Stimulated activated CD8-positive, alpha-beta memory T cell treated with anti-CD3 and anti-CD28 coated beads, Interleukin-15, amount 100 ng/mL, for 1 hour (primary cell): ENCODE data around the gene DPY19L2.
"Not testable (repeated sequence)": the region's sequence is repeated elsewhere in the genome, so short reads cannot be mapped to it uniquely, and the experiment has no call there.

Experiments used
- DNase-seq: peaks from one replicate; pipeline ENCODE4 v3.0.0-alpha.2; 2020; ENCODE audit warnings: low read depth

Gene DPY19L2

DNA sequence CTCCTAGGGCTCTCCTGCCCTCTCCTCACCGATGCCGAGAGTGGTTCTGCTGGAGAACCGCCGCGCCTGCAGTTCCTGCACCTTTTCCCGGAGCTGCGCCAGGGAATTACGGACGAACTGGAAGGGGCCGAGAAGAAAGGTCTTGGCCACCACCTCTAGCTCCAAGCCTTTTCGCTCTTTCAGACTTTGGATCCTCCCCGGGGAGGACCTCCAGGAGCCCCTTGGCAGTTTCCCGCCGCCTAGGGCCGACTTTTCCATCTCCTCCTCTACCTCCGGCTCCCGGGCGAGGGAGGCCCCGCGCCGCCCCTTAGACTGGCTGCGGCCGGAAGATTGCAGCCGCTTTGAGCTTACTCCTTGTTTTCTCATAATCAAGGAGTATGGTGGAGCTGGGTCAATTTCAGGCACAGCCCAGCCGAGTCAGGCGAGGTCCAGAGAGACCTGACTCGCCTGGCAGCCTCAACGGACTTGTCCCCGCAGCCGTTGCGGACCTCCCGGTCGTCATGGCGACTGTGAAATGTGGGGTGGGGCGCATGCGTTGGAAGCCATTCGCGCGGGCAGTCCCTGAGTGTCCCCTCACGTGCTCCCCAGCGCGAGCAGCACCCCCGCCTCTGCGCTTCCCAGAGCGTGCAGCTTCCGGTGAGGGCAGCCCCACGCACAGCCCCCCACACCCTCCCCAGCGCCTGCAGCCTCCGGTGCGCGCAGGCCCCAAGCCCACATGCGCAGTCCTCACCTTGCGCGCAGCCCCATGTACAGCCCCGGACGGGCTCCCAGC lies at the start of gene DPY19L2:
Gene DPY19L2 (minus strand): TSS at position 466 of the 772 bp plus-strand sequence. CDS start 100 bp downstream, at position 366.
- no peak for DNase-seq

DNA sequence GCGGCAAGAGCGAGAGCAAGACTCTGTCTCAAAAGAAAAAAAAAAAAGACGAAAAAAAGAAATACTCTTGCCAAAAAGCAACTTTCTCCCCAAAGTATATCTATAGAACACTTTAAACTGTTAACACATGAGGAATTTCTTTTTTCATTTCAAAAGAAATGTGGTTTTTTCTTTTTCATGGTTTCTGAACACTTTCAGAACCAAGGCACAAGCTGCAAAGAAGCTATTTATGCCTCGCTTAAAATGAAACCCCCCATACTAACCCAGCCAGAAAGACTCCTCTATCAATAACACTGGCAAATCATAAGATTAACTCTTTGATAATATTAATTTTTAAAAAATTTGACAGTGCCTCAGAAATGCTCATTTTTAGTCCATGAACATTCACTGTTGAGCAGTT lies 48.6 kb upstream of the DPY19L2 start:
- not testable (repeated sequence) for DNase-seq

DNA sequence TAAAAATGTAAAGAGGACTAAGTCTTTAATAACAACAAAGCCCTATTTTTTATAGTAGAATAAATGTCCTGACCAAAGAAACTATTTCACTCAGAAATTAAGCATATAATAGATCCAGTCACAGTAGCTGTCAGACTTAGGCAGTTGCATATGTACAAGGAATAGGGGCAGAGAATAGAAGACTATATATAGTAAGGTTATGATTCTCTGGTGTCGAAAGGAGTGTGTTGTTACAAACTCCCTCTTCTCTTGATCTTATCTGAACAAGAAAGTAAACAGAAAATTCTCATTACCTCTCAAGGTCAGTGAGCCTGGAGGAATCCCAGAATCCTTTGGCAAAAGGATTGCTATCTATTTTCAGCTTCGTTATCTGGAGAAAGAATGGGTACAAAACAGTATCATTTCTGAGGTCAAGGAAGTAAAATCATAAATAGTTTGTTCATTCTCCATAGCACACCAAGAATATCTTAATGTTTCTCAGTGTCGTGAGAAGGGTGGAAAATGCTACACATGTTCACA lies 46.9 kb upstream of the DPY19L2 start:
- DNase-seq = not testable (repeated sequence)

DNA sequence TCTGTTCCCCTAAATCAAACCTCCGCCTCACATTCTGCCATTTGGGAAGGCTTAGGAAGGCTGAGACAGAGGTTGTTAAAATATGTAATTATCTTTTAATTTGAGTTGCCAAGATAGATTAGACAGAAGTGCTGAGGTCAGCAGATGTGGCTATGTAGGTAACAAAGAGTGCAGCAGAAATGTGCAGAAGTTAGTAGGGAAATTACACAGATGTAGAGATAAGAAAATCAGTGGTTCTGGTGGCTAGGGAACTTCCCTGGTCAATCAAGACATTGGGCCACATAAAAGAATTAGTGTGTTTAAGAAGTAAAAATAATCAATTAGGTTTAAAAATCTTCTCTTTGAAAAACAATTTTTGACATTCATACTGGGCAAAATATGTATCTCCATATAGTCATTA lies 46.1 kb upstream of the DPY19L2 start:
- DNase-seq = not testable (repeated sequence)

DNA sequence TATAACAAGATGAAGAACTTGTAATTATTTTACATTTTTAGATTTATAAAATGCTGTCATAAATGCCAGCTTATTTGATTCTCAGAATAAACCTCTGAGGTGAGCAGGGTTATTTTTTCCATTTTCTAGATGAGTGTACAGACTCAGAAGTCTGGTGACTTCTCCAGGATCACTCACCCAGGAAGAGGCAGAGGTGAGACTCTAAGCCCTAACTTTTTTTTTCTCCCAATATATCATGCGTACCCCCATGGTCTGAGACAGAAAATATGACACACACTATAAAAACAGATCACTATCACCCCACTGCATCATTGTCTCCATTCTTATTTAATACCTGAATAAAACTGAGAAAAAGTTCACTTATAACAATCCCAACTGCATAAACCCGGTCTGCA lies 45.4 kb upstream of the DPY19L2 start:
- not testable (repeated sequence) for DNase-seq

DNA sequence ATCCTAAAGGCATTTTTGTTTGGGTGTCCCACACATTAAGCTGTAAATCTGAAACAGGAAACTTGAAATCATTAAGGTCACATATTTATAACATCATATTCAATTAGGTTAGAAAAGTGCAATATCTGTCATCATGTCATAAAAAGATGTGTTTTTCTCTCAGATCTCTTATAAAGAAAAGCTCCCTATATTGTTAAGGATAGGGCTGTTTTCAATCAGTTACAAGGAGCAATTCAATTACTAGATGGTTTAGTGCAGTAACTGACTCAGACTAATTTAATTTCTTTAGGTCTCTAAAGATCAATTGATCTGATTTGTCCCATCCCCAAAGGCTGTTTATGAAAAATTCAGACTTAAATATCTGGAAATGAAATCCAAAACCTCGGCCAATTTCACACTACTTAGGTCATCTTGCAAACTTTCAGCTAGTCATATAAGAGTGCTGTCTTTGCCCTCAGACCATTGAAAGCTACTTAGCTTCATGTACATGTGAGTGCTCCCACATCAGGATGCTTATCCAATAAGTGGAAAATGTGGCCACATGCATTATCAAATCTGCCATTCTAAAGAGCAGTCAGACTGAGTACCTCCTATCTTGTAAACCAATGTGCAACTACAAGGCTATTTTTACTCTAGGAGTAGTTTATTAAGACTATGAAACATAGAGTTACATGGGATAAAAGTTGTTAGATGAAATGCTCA lies 44.8 kb upstream of the DPY19L2 start:
- not testable (repeated sequence) for DNase-seq

DNA sequence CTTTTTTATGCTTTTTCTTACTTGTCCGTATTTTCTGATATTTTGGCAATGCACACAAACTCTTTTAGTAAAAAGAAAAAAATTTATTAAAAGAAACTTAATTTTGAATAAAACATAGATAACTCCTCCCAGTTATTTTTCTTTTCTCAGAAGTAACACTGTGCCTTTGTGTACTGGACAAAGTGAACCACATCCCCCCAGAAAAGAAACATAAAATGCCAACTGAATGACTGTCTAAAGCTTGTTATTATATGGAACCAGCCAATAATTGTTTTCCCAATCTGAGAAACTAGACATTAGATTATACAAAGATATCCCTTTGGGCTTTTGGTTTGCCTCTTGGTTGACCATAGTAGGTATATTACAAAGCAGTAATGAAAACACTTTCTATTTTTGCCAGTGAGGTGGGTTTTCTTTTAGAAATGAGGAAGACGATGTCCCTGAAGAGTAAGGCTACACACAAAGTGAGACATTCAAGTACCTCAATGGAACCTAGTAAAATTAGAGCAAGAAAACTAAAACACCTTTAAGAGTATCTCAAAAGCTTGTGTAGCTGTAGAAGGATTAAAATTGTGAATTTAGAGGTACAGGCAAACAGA lies 44.2 kb upstream of the DPY19L2 start:
- DNase-seq = not testable (repeated sequence)

DNA sequence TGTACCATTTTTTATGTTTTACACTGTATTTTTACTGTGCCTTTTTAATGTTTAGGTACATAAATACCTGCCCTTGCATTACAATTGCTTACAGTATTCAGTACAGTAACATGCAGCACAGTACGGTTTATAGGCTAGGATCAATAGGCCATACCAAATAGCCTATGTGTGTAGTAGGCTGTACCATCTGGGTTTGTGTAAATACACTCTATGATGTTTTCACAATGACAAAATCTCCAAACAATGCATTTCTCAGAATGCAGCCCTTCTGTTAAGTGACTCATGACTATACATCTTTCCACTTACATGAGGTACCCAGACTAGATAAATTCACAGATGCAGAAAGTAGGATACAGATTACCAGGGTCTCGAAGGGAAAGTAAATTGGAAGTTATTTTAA lies 43.0 kb upstream of the DPY19L2 start:
- not testable (repeated sequence) for DNase-seq

DNA sequence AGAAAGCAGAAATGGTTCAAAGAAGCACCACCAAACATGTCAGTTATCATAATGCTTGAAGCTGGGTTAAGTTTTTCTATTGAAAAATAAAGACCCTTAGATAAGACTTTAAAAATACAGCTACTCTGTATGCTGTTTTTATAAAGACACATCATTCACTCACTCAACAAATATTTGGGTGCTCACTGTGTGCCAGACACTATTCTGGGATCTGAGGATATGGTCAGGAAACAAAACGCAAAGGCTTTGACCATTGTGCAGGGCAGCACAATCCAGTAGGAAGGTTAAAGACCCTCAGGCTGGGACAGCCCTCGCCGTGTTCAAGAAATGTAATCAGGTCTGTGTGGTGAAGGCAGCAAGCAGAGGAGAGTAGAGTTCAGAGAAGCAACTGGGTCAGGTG lies 38.0 kb upstream of the DPY19L2 start:
- no peak for DNase-seq

DNA sequence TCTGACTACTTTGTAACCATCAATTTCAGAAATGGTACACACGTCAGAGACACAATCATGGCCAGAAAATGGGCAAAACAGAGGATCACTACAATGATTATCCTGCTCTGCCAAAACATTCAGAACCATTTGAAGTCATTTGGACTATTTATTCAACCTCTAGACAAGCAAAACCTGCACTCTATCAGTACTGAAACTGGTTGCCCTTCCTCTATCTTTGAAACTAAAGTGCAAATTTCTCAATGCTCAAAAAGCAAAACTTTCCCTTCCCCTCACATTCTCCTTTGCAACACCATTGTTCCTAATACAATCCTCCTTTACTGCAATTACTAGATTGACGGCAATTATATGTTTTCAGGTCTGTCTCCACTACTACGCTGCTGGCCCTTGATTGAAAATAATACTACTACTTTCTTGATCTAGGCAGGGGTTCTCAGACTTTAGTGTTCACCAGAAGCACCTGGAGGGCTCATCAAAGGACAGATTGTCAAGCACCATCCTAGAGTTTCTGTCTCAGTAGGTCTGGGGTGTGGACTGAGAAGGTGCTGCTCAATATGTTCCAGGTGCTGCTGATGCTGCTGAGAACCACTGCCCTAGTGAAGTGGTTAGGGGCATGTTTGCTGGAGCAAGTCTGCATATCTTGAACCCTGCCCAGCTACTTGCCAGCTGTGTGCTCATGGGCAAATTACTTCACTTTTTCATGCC lies 31.5 kb upstream of the DPY19L2 start:
- not testable (repeated sequence) for DNase-seq

DNA sequence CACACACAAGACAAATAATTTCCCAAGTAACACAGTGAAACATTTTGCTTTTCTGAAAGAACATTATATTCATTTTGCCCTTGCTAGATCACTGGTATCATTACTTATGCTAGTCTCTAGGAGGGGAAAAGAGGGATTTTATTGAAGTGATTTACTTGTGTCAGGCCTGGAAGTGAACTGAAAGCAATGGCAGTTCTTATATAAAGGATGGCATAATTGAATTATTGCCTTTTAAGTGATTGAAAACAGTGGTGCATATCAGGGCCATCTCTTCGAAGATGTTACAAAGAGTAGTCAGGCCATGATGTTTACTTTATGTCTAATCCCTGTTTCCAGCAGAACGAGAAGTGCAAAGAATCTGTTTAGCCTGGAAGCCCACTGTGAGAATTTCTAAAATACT lies 30.7 kb upstream of the DPY19L2 start:
- not testable (repeated sequence) for DNase-seq

DNA sequence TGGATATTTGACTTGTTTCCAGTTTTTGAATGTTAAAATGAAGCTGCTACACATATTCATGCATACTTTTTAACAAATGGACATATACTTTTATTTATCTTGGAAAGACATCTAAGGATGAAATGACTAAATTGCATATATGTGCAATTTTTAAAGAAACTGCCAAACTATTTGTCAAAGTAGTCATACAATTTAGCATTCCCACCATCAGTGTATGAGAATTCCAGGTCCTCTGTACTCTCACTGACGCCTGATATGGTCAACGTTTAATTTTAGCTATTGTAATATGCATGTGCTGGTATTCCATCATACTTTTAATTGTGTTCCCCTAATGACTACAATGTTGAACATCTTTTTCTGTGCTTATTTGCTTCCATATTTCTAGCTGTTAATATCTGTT lies 22.5 kb upstream of the DPY19L2 start:
- not testable (repeated sequence) for DNase-seq

DNA sequence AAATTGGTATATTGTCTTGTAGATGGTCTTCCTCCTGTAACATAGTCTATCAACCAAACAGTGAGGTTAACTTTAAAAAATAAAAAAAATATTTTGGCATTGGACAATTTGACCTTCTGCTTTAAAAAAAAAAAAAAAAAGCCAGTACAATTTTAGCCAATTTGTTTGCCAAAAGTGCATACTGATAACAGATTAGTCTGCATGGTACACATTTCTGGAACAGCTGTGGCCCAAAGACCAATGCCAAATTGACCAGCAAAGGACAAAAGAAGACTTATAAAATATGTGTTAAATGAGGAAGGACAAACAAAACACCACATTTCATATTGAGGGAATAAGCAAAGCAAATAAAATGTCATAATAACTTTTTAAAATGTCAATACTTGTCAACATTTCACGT lies 20.8 kb upstream of the DPY19L2 start:
- not testable (repeated sequence) for DNase-seq

DNA sequence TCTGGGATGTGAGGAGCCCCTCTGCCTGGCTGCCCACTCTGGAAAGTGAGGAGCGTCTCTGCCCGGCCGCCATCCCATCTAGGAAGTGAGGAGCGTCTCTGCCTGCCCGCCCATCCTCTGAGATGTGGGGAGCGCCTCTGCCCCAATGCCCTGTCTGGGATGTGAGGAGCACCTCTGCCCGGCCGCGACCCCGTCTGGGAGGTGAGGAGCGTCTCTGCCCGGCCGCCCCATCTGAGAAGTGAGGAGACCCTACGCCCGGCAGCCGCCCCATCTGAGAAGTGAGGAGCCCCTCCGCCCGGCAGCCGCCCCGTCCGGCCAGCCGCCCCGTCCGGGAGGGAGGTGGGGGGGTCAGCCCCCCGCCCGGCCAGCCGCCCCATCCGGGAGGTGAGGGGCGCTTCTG lies 18.3 kb upstream of the DPY19L2 start:
- not testable (repeated sequence) for DNase-seq

DNA sequence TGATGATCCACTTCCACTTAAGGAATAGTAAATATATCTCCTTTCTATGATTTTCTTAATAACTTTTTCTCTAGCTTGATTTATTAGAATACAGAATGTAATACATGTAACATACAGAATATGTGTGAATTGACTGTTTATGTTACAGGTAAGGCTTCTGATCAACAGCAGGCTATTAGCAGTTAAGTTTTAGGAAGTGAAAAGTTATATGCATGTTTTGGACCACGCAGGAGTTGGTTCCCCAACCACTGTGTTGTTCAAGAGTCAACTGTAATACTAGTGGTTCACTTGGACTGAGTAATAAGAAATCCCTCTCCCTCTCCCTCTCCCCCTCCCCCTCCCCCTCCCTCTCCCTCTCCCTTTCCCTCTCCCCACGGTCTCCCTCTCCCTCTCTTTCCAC lies 17.5 kb upstream of the DPY19L2 start:
- not testable (repeated sequence) for DNase-seq

DNA sequence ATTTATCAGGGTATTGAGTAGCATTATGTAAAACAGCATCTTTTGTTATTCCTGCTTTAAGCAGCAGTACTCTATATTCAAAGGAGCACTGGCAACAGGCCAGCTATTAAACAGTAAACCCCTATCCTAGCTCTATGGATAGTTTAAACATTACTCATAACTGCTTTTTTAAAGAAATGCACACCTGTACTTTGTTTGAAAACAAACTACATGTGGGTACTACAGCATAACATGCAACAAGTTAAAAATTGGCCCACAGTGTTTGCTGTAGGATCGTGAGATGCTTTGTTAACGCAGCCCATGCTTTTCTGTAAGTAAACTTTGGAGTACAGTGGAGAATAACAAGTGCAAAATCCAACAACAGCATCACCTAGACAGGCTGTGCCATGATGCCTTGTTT lies 14.3 kb upstream of the DPY19L2 start:
- not testable (repeated sequence) for DNase-seq

DNA sequence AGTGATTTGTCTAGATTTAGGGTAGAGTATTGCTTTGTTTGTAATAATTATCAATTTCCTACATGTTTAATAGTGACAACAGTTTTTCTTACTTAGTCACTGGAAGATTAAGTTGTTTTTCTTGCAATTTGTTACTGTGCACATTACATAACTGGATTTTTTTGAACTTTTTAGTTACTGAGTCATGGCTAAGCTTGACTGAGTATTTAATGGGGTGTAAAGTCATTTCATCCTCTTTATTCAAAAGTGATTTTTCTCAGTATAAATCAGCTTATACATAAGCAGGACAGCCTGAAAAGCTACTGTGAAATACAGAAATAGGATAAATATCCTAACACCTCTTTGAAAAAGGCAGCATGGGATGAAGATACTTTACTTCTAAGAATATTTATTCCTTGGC lies 12.5 kb upstream of the DPY19L2 start:
- DNase-seq = not testable (repeated sequence)

DNA sequence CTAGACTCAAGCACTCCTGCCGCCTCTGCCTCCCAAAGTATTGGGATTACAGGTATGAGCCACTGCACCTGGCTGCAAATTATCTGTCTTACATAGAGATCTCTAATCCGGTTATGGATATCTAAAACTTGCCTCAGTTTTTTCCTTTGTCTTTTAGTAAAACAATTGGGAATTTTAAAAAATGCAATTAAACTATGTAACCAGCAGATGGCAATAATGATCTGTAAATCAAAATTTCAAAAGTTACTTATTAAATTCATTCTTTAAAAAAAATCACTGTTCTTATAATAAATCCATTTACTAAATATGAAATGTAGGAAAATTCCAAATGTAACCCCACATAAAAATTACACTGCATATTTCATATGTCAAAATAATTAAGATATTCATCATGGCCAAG lies 4.3 kb upstream of the DPY19L2 start:
- DNase-seq = not testable (repeated sequence)

DNA sequence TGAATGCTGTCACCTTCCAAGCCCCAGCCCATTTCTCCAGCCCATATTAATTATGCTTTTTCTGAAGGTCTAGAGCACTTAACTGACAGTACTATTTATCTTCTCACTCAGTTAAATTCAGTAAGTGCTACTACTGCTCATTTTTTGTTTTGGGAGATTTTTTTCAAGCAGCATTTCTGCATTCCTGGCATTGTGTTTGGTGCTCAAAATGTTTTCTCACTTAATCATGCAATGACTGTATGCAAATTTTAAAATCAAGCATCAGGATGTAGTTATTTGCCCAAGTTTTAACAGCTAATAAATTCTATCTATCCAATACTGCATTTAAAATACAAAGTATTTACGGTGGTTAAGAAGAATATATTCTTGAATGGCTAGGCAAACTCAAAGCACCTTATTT lies 1.6 kb upstream of the DPY19L2 start:
- DNase-seq = not testable (repeated sequence)

DNA sequence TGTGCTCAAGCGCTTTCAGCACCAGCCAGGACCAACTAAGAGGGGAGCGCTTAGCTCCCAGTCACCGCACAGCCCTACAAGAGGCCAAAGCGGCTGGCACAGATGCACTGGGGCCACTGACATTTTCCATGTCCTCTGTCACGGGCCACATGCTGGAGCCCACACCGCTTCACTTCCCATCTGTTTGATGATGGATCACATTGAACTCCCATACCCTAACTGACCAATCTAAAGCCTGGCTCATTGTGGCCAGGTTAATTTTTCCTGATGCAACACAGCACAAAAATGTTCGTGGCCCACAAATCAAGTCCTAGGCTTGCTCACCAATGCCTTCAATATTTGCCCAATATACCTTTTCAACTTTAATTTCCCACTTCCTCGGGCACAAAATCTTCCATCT lies 1.1 kb upstream of the DPY19L2 start:
- DNase-seq = not testable (repeated sequence)

DNA sequence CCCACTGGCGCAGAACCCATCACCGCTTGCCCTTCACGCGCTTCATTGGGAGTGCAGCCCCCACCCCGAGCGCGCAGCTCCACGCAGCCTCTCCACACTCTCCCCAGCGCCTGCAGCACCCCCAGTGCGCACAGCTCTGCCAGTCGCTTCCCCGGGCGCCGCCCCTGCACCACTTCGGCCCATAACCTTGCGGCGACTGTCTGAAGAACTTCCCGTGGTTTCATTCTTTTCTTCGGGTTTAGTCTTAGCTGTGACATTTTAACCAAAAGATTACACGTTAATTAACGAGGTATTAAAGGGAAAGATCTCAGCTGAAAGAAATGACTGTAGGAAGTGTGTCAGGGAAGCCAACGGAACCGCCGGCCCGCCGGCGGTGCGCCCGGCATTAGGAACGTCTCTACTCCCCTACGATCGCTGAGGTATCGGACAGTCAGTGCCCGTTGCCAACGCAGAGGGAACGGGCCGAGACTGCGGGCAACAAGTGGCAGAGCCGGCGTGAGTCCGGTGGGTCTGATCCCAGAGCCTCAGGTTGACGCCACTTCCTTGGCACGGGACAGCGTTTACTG lies 590 bp upstream of the DPY19L2 start:
- DNase-seq = not testable (repeated sequence)

DNA sequence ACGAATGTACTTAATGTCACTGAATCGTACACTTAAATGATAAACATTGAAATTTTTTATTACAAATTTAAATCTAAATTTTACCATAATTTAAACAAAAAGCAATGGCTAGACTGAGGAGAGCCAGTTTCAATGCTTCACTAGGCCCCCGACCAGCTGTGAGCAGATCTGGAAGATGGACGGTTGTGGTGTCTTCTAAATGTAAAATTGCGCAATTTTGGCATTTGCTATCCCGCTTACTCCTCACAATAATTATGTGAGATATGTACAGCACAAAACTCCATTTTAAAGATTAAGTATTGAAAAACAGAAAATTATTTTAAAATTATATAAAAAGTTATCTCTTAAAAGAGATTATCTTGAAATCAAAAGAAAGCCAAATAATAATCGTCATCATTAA lies 5.3 kb downstream of the DPY19L2 start:
- DNase-seq = not testable (repeated sequence)
